Measurements from ENCODE around the gene ANKHD1.
"Not testable (repeated sequence)": the region's sequence is repeated elsewhere in the genome, so short reads cannot be mapped to it uniquely, and the experiment has no call there.

The ANKHD1 gene

DNA sequence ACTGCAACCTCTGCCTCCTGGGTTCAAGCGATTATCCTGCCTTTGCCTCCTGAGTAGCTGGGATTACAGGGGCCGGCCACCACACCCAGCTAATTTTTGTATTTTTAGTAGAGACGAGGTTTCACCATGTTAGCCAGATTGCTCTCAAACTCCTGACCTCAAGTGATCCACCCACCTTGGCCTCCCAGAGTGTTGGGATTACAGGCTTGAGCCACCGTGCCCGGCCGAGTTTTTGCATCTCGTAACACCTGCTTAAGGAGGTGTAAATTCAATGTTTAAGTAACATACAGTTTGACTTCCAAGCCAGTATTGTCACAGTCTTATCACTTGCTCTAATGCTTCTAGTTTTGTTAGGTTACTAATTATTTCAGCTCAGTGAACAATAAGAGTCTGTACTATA, 19.7 kb downstream of the ANKHD1 start:
- not testable (repeated sequence) for DNase-seq

DNA sequence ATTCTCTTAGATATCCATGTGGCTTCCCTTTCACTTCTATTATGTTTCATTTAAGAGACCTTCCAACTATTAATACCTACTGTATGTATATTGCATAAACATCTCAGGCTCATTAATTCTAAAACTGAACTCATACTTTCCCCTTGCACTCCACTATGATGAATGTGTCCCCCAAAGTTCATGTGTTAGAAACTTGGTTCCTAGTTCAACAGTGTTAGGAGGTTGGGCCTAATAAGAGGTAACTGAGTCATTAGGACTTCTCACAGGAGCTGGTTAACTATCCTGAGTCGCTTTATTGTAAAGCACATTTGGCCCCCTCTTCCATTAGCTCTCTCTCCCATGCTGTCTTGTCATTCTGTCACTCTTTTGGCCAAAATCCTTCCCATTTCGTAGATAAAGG, 22.0 kb downstream of the ANKHD1 start:
- DNase-seq: no peak

DNA sequence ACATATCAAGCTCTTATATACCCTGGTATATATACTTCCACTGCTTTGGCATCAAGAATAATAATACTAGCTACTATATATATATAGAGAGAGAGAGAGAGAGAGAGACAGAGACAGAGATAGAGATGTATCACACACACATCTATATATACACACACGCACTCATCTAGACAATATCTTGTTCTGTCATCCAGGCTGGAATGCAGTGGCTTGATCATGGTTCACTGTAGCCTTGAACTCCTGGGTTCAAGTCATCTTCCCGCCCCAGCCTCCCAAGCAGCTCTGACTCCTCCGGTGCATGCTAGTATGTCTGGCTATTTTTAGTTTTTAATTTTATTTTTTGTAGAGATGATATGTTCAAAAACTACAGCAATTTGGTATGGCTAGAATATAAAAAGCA, 22.5 kb downstream of the ANKHD1 start:
- DNase-seq: no peak

DNA sequence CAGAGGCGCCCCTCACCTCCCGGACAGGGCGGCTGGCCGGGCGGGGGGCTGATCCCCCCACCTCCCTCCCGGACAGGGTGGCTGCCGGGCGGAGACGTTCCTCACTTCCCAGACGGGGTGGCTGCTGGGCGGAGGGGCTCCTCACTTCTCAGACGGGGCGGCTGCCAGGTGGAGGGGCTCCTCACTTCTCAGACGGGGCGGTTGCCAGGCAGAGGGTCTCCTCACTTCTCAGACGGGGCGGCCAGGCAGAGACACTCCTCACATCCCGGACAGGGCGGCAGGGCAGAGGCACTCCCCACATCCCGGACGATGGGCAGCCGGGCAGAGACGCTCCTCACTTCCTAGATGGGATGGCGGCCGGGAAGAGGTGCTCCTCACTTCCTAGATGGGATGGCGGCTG, 26.1 kb downstream of the ANKHD1 start:
- not testable (repeated sequence) for DNase-seq

DNA sequence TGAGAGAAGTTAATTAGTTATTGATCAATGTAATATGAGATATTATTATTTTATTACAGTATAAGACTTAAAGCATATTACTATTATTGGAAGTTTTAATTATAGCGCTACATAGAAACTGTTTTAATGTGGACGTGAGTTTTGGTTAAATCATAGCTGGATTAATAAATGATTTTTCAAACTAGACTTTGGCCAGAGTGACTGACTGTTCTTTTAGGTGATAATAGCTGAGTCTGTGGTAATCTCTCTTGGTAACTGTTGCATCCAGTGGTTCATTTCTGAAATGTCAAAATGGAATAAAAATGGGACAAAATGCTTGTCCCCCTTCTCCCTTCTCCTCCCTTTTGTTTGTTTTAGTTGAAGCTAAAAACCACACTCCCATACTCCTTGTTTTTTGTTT, 28.1 kb downstream of the ANKHD1 start:
- DNase-seq: no peak

GRCh38 chr5:140432212-140432611, 30.6 kb downstream of the ANKHD1 start:
- DNase-seq: no peak

GRCh38 chr5:140432916-140433315, 31.3 kb downstream of the ANKHD1 start:
- no peak for DNase-seq

GRCh38 chr5:140457368-140457767, 55.7 kb downstream of the ANKHD1 start:
- not testable (repeated sequence) for DNase-seq

- DNase-seq: no peak
These were observed 65.5 kb downstream of the ANKHD1 start for GRCh38 chr5:140466981-140467742.

DNA sequence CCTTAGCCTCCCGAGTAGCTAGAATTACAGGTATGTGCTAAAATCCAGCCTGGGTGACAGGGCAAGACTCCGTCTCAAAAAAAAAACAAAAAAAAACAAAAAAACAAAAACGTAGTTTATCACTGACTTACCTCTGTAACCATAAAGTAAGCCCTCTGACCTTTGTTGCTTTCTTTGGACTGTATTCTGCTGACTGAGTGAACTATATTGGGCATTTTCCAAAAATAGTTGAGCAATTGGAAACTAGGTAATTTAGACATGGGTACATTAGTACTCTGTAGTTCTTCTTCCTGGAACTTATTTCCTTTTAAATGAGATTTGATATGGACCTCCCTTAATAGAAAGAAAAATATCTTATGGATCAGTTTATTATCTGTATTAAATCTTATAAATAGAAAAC, 66.6 kb downstream of the ANKHD1 start:
- DNase-seq: no peak

- no peak for DNase-seq
These were observed 67.6 kb downstream of the ANKHD1 start for GRCh38 chr5:140469259-140469658.

GRCh38 chr5:140480310-140481014, 78.8 kb downstream of the ANKHD1 start:
- DNase-seq: no peak

DNA sequence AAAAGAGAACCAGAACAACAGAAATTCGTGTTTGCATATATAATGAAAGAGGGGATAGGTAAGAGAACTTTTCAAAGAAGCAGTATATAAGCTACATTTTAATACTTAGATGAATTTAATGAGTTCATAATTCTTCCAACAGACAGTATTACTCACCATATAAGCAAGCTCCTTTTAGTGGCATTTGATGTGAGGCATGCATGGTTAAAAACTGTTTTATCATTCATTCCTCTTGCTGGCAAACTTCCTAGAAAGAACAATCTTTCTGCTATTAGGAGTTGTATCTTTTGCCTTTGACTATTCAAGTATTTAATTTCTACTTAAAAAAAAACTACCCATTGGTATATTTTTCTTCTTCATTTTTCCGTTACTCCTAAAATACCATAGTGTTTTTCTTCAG, 80.1 kb downstream of the ANKHD1 start:
- no peak for DNase-seq

DNA sequence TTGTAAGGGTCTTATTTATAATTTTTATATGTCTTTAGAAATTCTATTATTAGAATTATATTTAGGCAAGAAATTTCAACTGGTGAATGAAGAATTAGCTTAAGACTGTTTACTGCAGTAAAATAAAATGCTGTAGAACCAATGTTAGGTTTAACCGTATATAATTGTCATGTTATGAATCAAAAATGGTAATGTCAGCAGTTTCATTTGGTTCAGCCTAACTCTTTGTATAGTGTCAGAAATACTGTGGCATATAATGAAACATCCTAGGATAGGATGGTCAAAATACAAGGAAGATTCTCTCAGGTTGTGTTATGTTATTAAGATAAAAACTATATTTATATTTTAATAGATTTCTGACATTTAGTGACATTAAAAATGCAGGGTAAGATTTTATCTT, 81.4 kb downstream of the ANKHD1 start:
- no peak for DNase-seq

DNA sequence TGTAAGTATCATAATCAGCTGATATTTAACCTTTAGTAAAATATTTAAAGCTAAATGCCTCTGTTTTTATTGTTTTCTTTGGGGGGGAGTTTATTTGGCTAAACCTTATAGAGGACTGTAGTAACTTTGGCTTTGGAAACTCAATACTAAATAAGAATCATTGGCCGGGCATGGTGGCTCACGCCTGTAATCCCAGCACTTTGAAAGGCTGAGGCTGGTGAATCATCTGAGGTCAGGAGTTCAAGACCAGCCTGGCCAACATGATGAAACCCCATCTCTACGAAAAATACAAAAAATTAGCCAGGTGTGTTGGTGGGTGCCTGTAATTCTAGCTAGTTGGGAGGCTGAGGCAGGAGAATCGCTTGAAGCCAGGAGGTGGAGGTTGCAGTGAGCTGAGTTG, 86.5 kb downstream of the ANKHD1 start:
- DNase-seq: not testable (repeated sequence)

DNA sequence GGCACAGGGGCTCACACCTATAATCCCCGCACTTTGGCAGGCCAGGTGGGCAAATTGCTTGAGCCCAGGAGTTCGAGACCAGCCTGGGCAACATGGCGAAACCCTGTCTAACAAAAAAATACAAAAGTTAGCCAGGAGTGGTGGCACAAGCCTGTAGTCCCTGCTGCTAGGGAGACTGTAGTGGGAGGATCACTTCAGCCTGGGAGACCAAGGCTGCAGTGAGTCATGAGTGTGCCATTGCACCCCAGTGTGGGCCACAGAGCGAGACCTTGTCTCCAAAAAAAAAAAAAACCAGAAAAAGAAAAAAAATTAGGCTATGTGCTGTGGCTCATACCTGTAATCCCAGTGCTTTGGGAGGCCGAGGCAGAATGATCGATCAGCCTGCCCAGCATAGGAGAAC, 87.3 kb downstream of the ANKHD1 start:
- no peak for DNase-seq

- DNase-seq: no peak
These were observed 96.3 kb downstream of the ANKHD1 start for GRCh38 chr5:140497897-140498296.

GRCh38 chr5:140498591-140498990, 97.0 kb downstream of the ANKHD1 start:
- no peak for DNase-seq

- no peak for DNase-seq
These were observed 101.2 kb downstream of the ANKHD1 start for GRCh38 chr5:140502834-140503233.

DNA sequence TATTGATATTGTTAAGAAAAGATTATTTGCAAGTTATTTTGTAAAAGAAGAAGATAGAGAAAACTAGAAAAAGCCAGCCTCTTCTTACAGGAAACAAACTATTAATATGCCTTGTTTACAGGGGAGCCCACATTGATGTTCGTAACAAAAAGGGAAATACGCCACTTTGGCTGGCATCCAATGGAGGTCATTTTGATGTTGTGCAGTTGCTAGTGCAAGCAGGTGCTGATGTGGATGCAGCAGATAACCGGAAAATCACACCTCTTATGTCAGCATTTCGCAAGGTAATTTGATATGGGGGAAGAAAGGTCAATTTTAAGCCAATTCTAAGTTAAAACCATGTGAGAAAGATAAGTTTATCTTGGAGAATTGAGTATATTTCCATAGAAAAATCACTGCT, 108.3 kb downstream of the ANKHD1 start:
- no peak for DNase-seq

DNA sequence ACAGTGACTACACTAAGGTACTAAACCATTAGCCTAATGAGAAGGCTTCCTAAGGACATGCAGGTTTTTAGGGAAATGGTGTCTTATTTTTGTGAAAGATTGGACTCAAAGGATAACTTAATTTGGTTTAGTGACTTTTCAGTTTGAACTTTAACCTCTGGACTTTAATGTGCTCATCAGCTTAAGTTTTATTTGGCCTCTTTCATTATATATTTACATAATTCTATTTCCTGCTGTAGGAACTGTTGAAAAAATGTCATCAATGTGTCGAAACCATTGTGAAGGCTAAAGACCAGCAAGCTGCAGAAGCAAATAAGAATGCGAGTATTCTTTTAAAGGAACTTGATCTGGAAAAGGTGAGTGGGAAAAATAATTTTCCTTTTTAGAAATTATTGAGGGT, 111.5 kb downstream of the ANKHD1 start:
- DNase-seq: no peak

DNA sequence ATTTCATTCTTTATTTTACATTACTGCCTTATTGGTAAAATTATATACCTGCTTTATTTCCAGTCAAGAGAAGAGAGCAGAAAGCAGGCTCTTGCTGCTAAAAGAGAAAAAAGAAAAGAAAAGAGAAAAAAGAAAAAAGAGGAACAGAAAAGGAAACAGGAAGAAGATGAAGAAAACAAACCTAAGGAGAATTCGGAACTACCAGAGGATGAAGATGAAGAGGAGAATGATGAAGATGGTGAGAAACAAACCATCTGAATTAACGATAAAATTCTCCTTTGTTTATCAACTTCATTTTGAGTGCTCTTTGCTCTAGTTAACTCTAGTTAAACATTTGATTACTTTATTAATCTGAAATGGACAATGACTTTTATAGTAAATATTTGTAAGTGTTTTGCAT, 122.4 kb downstream of the ANKHD1 start:
- DNase-seq: no peak

DNA sequence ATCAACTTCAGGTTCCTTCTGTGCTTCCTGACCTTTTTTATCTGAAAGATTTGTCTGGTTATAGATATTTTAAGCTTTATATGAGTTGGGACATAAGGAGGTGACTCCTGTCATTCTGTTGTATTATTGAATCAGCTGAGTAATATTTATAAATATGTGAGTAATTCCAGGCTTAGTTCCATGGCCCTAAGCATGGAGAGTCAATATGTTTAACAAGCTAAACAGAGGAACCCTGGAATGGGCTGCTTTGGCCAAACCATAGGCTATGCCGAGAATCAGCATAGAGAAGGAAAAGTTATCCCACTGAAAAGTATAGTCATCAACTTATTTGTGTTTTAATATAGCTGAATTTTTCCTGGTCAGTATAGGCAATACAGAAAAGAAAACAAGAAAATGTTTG, 138.6 kb downstream of the ANKHD1 start:
- DNase-seq: no peak

DNA sequence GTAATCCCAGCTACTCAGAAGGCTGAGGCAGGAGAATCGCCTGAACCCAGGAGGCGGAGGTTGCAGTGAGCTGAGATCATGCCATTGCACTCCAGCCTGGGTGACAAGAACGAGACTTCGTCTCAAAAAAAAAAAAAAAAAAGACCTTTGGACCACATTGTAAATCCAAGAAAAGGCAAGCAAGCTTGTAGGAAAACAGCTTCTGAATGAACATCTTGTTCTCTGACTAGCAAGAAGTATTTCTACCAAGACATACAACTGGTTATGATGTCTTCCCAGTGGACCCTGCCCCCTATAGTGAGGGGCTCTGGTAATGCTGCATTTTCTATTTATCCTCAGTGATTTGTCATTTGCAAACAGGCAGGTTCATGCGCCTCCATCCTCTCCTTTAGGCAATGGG, 141.3 kb downstream of the ANKHD1 start:
- DNase-seq: no peak

DNA sequence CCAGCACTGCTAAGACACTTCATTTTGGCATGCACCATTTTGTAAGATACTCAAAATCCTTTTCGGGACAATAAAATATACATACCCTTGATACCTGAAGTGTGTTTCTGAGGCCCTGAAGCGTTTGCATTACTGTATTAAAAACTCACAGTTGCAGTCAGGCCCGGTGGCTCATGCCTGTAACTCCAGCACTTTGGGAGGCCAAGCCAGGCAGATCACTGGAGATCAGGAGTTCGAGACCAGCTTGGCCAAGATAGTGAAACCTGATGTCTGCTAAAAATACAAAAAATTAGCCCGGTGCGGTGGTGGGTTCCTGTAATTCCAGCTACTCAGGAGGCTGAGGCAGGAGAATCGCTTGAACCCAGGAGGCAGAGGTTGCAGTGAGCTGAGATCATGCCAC, 143.4 kb downstream of the ANKHD1 start:
- DNase-seq: no peak
